HG03175 (cell line): Measurements from ENCODE around the gene JSRP1.

Experiments
- ATAC-seq: cut with Tn5 transposase; IDR thresholded peaks from one replicate; pipeline ENCODE4 v1.9.1; 2021; ENCODE audit warnings: mild to moderate bottlenecking, moderate library complexity; ENCODE audit not compliant: unreplicated experiment

Gene JSRP1

DNA sequence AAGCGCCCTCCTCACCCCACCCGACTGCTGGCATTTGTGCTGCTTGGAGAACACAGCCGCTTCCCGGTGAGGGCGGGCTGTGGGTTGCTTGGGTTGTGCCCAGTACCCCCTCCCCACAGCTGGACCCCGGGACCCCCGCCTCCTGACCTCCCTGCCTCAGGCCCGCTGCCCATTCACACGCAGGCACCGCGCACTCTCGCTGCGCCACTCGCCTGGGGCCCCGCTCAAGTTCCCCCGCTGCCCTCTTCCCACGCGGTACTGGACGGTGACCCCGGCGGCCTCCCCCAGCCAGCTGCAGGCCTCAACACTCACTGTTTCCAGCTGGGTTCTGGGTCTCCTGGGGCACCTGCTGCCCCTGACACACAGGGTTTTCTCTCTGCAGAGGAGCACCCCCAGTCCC is 36.5 kb downstream of the JSRP1 start:
- no peak for ATAC-seq

DNA sequence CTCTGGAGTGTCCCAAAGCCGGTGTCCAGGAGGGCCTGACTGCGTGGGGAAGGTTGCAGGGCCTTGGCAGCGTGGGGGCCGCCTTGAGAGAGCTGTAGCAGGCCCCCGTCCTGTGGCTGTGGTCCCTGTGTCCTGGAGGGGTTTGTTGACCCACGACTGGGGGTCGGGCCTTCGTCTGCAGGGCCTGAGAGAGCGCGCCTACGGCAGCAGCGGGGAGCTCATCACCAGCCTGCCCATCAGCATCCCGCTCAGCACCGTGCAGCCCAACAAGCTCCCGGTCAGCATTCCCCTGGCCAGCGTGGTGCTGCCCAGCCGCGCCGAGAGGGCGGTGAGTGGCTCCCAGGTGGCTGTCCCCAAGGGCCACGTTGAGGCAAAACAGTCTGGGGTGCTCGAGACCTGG is 38.6 kb downstream of the JSRP1 start:
- ATAC-seq, result no peak

DNA sequence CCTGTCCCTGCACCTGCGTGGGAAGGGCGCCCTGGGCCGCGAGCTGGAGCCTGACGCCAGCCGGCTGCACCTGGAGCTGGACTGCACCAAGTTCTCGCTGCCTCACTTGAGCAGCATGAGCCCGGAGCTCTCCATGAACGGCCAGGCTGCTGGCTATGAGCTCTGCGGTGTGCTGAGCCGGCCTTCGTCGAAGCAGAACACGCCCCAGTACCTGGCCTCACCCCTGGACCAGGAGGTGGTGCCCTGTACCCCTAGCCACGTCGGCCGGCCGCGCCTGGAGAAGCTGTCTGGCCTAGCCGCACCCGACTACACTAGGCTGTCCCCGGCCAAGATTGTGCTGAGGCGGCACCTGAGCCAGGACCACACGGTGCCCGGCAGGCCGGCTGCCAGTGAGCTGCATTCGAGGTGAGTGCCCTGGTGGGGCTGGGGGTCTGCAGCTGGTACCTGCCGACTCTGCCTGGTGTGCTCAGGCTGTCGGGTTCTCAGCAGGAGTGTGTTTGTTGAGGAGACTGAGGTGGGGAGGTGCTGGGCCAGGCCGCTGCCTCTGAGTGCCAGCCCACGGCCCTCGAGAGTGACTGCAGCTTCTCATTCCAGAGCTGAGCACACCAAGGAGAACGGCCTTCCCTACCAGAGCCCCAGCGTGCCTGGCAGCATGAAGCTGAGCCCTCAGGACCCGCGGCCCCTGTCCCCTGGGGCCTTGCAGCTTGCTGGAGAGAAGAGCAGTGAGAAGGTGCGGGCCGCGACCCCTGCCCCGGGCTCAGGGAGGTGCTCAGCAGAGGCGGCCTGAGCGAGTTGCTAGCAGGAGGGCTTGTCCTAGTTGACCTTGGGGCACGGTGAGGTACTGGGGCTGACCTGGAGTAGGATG is 39.6 kb downstream of the JSRP1 start:
- ATAC-seq, result no peak

DNA sequence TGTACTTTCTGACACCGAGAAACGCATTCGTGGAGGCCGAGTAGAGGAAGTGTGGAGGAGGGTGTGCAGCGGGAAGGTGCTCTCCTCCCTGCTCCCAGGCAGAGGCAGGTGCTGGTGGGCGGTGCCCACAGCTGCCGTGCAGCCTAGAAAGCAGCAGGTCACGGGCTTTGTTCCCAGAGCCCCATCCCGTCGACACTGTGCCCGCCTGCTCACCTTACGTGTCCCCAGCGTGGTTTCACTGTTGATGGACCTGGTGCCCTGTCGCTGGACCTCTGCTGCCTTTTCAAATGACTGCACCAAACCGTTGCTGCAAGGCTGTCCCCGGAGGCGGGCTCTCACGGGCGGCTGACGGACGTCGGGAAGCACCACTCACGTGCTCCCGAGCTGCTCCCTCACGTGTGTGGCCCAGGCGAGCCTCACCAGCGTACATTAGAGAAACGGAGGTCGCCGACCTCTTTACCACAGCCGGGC is 40.9 kb downstream of the JSRP1 start:
- no peak for ATAC-seq

DNA sequence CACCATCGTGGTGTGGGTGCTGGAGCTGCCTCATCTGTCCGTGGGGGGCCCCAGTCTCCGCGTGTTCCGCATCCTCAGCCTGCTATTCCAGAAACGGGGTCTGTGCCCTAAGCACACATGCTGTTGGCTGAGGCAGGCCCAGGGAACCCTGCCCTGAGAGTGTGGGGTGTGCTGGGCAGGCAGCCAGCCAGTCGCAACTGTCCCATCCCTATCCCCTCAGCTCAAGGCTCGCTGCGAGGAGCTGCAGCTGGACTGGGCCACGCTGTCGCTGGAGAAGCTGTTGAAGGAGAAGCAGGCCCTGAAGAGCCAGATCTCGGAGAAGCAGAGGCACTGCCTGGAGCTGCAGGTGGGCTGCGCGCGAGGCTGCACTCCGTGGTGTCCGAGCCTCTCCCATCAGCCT is 42.0 kb downstream of the JSRP1 start:
- no peak for ATAC-seq

DNA sequence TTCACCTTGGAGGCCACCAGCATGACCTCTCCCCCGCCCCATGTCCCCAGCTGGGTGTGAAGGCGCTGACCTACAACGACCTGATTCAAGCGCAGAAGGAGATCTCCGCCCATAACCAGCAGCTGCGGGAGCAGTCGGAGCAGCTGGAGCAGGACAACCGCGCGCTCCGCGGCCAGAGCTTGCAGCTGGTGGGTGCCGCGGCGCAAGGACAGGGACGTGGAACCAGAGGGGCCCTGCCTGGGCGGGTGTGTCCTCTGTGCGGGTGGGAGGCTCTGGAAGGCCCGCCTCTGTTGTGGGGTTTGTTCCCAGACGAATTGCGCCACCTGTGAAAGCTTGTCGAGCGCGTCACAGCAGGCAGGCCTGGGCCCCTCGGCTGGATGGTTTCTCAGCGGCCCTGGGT is 42.4 kb downstream of the JSRP1 start:
- no peak for ATAC-seq

DNA sequence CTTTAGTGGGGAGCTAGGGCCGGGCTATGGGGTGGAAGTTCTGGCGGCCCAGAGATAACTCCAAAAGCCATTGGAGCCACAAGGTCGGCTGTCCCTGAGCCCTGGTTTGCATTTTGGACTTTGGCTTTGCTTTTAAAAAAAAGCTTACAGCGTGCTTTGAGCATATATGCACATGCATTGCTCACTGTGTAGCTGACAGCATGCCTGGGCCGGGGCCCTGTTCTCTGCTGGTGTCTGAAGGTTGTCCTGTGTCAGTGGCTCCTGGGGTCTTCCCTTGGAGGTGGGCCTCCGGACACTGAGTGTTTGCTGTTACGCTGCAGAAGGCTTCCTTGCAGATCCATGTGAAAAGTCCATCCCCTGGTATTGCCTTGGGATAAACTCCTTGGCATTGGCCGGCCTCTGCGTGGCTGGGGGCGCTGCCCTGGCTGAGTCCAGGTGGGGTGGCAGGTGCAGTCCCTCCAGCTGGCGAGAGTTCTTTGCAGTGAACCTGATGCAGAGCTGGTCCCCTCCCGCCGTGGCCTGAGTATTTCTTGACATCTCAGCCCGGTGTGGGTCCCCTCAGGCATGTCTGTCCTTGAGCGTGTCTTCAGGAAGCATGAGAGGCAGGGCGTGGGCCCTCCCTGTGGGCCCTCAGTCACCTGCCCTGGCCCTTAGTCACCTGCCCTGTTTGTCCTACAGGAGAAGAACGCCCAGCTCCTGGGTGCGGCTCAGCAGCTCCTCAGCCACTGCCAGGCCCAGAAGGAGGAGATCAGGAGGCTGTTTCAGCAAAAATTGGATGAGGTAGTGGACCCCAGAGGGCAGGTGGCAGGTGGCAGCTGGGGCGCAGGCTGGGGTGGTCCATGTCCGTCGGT is 43.1 kb downstream of the JSRP1 start:
- ATAC-seq, result no peak

DNA sequence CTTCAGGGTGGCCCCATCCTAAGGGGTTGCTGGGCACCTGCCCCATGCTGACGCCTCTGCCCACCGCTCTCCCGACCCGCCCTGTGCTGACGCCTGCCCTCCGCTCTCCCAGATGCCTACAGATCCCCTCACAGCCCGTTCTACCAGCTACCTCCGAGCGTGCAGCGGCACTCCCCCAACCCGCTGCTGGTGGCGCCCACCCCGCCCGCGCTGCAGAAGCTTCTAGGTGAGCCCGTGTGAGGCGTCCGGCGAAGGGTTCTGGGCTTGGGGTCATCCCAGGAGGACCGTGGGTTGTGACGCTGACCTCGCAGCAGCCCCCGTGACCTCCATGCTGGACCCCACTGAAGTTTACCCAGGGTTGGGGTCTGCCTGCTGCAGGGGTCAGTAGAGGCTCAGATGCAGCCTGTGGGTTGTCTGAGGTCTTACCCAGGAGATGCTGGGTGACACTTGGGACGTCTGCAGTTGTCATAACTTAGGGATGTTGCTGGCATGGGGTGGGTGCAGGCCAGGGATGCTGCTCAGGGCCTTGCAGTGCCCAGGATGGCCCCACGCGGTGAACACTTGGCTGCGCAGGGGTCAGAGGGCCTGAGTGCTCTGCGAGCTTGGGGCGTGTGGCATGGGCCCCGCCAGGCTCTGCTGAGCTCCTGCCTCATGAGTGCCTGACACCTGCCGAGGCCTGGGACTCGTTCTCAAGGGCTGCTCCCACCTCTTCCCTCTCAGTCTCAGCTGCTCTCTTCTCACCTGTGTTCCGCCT is 45.1 kb downstream of the JSRP1 start:
- no peak for ATAC-seq

DNA sequence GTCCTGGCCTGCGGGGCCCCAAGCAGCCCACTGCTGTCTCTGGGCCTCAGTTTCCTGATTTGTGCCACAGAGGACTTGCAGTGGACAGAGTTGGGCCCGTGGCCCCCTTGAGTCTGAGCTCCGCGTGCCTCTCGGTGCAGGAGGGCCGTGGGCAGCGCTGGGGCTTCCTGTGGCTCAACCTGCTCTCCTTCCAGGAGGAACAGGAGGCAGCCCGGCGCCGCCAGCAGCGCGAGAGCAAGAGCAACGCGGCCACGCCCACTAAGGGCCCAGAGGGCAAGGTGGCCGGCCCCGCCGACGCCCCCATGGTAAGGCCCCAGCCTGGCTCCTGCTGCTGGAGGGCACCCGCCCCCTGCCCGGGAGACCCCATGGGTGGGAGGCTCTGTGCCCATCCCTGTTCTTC is 46.0 kb downstream of the JSRP1 start:
- no peak for ATAC-seq

DNA sequence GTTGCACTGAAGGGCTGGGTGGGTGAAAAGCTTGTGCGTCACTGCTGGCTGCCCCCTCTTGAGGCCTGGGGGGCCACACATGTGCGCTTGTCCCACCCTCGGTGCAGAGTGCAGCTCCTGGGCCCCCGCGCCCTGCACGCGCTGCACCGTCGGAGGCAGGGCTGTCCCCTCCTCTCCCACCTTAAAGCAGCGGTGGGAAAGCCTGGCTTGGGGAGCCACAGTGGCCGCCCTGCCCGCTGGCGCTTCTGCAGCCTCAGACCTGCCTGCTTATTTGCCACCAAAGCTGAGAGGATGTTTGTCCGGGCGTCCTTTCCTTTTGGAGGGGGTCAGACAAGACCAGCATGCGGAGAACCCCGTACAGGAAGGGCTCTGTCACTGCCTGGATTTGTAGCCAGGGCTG is 46.8 kb downstream of the JSRP1 start:
- ATAC-seq, result no peak

DNA sequence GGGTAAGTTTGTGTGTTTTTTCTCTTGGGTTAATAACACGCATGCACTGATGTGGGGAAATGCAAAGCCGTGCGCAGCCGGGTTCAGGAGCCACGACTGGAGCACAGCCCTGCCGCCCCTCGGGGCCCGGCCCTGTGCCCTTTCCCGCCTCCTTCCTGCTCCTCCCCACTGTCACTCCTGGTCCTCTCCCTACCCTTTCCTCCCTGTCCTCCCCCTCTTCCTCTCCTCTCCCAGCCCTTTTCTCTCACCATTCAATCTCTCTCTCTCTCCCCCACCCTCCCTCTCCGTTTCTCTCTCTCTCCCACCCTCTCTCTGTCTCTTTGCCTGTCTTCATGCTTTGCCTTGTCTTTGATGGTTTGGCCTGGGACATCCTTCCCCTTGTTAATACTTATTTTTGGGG is 47.2 kb downstream of the JSRP1 start:
- ATAC-seq, result no peak

DNA sequence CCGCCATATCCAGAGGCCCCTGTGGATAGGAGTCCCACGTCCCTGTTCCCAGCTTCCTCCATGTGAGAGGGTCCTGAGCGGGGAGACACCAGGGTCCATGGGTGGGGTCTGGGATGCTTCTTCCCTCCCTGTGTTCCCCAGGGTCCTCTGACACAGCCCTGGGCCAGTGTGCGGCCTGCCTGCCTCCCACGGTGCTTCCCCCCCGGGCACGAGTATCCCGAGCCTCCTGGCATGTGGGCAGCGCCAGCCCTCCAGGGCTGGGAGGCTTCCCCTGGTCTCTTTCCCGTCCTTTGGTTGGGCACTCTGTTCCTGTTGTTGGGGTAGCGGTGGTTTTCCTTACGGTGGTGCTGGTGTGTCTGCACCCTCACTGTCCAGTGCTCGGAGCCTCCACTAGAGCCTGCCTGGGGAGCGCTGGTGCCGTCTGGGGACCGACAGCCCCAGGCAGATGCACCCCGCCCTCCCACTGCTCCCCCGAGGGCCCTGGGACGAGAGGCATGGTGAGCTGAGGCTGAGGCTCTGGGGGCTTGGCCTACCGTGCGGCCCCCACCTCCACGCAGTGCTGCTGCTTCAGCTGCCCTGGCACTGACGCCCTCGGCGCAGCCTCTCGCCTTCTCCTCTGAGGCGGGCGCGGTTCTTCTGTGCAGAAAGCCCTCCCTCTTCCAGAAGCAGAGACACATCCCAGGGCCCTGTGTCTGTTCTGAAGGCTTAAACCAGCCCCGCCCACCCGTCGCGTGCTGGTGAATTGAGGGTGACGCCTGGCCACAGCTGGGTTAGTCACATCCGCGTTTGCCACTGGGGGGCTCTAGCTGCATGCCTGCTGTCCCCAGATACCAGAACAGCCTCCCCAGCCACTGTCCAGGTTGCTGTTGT is 48.0 kb downstream of the JSRP1 start:
- no peak for ATAC-seq

DNA sequence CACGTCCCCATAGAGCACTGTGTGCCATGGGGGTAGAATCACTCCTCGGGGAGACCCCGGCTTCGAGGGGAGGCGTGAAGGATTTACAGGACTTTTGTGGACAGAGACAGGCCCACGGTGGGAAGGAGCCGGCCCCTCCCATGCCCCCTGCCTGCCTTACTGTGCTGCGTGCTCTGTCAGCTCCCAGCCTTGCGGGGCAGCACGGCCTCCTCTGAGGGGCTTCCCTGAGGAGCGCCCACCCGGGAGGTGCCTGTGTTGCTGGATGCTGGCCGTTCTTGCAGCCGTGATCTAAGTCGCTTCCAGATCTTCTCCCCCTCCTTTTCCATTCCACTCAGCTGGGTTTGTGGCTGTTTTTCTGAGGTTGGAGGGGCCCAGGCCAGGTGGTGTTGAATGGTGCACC is 49.2 kb downstream of the JSRP1 start:
- no peak for ATAC-seq

DNA sequence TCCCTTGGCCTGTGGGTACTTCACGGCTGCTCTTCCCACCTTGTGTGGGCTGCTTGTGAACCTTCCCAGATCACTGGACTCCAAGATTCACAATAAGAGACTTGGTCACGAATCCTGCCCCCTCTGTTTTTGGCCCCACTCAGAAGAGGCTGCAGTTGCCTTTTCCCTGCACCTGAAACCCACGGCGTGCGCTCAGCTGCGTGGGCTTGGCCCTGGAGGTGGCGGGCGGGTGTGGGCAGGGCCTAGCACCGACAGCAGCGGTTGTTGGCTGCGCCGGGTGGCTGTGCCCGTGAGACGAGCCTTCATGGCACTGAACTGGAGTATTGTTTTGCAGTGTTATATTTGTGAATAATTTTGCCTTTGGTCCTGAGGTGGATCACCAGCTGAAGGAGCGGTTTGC is 53.9 kb downstream of the JSRP1 start:
- no peak for ATAC-seq
